CD14-positive monocyte (primary cell): ENCODE measurements around the gene ZFP90. TPM values are rescaled to one million over a fixed set of nuclear protein-coding genes. Genes with fewer than 3 reads are reported as not detected.

Source experiments
- DNase-seq, 3 donors: peaks; one replicate each; pipeline ENCODE4 v3.0.0-alpha.2; 2011 to 2022
- H2AFZ ChIP-seq: 2 replicates; pipeline ENCODE4 v1.6.0; 2012; ENCODE audit warnings: mild to moderate bottlenecking, low read depth, low read length, inconsistent platforms; ENCODE audit not compliant: insufficient read depth, poor library complexity, severe bottlenecking
- H3K27ac ChIP-seq, 2 donors: 1 replicate in 1 of 2; 2 replicates in 1 of 2; pipeline ENCODE4 v1.5.1; 2012 to 2013; ENCODE audit warnings: low read length in 2 of 2, control low read depth in 1 of 2, inconsistent platforms in 1 of 2, low read depth in 1 of 2, mild to moderate bottlenecking in 1 of 2
- H3K27me3 ChIP-seq, 2 donors: one replicate each; pipeline versions ENCODE4 v1.6.0 to v1.6.1; 2011 to 2013; ENCODE audit warnings: low read length in 2 of 2; ENCODE audit not compliant: control insufficient read depth in 2 of 2, insufficient read depth in 2 of 2
- H3K36me3 ChIP-seq, 2 donors: replicated peaks in 1 of 2; 1 replicate in 1 of 2; 2 replicates in 1 of 2; pipeline versions ENCODE4 v1.5.1 to v1.6.1; 2012 to 2013; ENCODE audit warnings: low read length in 2 of 2, control low read depth in 1 of 2, inconsistent platforms in 1 of 2, mild to moderate bottlenecking in 1 of 2; ENCODE audit not compliant: insufficient read depth in 2 of 2, control insufficient read depth in 1 of 2
- H3K4me1 ChIP-seq, 2 donors: 1 replicate in 1 of 2; 2 replicates in 1 of 2; pipeline versions ENCODE4 v1.5.1 to v1.6.1; 2012 to 2013; ENCODE audit warnings: low read length in 2 of 2, control low read depth in 1 of 2, inconsistent platforms in 1 of 2, mild to moderate bottlenecking in 1 of 2, moderate library complexity in 1 of 2; ENCODE audit not compliant: insufficient read depth in 2 of 2, control insufficient read depth in 1 of 2
- H3K4me2 ChIP-seq: replicated peaks from 2 replicates; pipeline ENCODE3; 2012; ENCODE audit warnings: low read length, moderate library complexity, mild to moderate bottlenecking; ENCODE audit not compliant: poor library complexity, severe bottlenecking; ENCODE audit errors: extremely low read depth
- H3K4me3 ChIP-seq, 3 experiments: fragments of 200-600 bp in 1 of 3; sonication (generic) in 1 of 3; replicated peaks in 1 of 3; 1 replicate in 2 of 3; 2 replicates in 1 of 3; pipeline ENCODE4 v1.5.1; 2011 to 2013; ENCODE audit warnings: low read length in 3 of 3, mild to moderate bottlenecking in 3 of 3, control low read depth in 2 of 3, low read depth in 2 of 3, inconsistent platforms in 1 of 3, moderate library complexity in 1 of 3
- H3K79me2 ChIP-seq: 2 replicates; pipeline ENCODE4 v1.6.0; 2012; ENCODE audit warnings: mild to moderate bottlenecking, control low read depth, inconsistent platforms, low read length, moderate library complexity; ENCODE audit not compliant: insufficient read depth
- H3K9ac ChIP-seq: 2 replicates; pipeline ENCODE4 v1.6.0; 2017; ENCODE audit warnings: low read length, mild to moderate bottlenecking; ENCODE audit not compliant: insufficient read depth, poor library complexity, severe bottlenecking
- H3K9me3 ChIP-seq, 2 donors: replicated peaks in 1 of 2; 1 replicate in 1 of 2; 2 replicates in 1 of 2; pipeline versions ENCODE4 v1.5.1 to v1.6.1; 2012 to 2013; ENCODE audit warnings: low read length in 2 of 2, control low read depth in 1 of 2; ENCODE audit not compliant: control insufficient read depth in 1 of 2, insufficient read depth in 1 of 2
- H4K20me1 ChIP-seq: 2 replicates; pipeline ENCODE4 v1.6.0; 2012; ENCODE audit warnings: mild to moderate bottlenecking, low read length, control low read depth, moderate library complexity; ENCODE audit not compliant: insufficient read depth
- H3K27ac Mint-ChIP-seq, 7 donors: one replicate each; pipeline ENCODE4 v1.8.0; 2020; ENCODE audit warnings: mild to moderate bottlenecking in 7 of 7, mixed read lengths in 7 of 7, moderate library complexity in 6 of 7, inconsistent platforms in 2 of 7
- H3K27me3 Mint-ChIP-seq, 3 donors: one replicate each; pipeline ENCODE4 v1.8.0; 2021 to 2022; ENCODE audit warnings: low read depth in 3 of 3, mild to moderate bottlenecking in 3 of 3, mixed read lengths in 3 of 3, moderate library complexity in 3 of 3, inconsistent platforms in 1 of 3
- H3K36me3 Mint-ChIP-seq, 2 donors: one replicate each; pipeline ENCODE4 v1.8.0; 2020; ENCODE audit warnings: mixed read lengths in 2 of 2, inconsistent platforms in 1 of 2, mild to moderate bottlenecking in 1 of 2
- H3K4me1 Mint-ChIP-seq: one replicate; pipeline ENCODE4 v1.8.0; 2020; ENCODE audit warnings: mild to moderate bottlenecking, mixed read lengths
- H3K4me3 Mint-ChIP-seq, 2 donors: one replicate each; pipeline ENCODE4 v1.8.0; 2020; ENCODE audit warnings: mild to moderate bottlenecking in 2 of 2, mixed read lengths in 2 of 2, moderate library complexity in 1 of 2
- H3K9me3 Mint-ChIP-seq, 7 donors: one replicate each; pipeline ENCODE4 v1.8.0; 2020 to 2022; ENCODE audit warnings: mixed read lengths in 7 of 7, mild to moderate bottlenecking in 6 of 7, moderate library complexity in 6 of 7, inconsistent platforms in 2 of 7
- CTCF ChIP-seq: fragments of 200-600 bp; IDR thresholded peaks from one replicate; pipeline ENCODE4 v1.8.0; 2022; ENCODE audit warnings: antibody characterized with exemption, mild to moderate bottlenecking
- WGBS: methylation state at CpG from one replicate; pipeline ENCODE4 v1.1.5; 2013; ENCODE audit warnings: missing lambda C conversion rate; ENCODE audit not compliant: insufficient coverage; 5-methylcytosine and 5-hydroxymethylcytosine counted together
- intact Hi-C, 2 donors: fragments of 100-400 bp; cut with micrococcal nuclease; formaldehyde crosslinking; loops; one replicate each; pipeline versions ENCODE4 v1.15.0 to v1.15.1; 2023
- polyA plus RNA-seq, 3 donors: library from polyadenylated mRNA; depleted of rRNA in 1 of 3; unstranded in 2 of 3; stranded (reverse) in 1 of 3; fragments of 300-500 nt in 2 of 3; fragments of >200 nt in 1 of 3; fragmentation: Illumina TruSeq in 2 of 3; gene quantifications; 1 replicate in 2 of 3; 2 replicates in 1 of 3; pipeline ENCODE4 v1.2.3, GENCODE V29; 2012 to 2021

ZFP90 gene
- polyA plus RNA-seq, 3 donors, result 4.2 to 7.9 (median 6.3) TPM

GRCh38 chr16:68496689-68497088 is 42.4 kb upstream of the ZFP90 start:
- no peak for DNase-seq
- no peak overlapping the region for H2AFZ ChIP-seq
- Mint-ChIP-seq H3K9me3 (peaks cover 0 to 2% (median 0%) of the 10 kb centered on the region in 7 donors), H3K36me3 (no peaks in the 10 kb centered on the region), H3K27me3 (peaks cover 0 to 4% (median 0%) of the 10 kb centered on the region in 3 donors), H3K4me1 (peaks cover 9% of the 10 kb centered on the region), H3K4me3 (no peak overlapping the region), H3K27ac (peak overlapping the region in 1 of 7 donors; percentile 31)
- peaks cover 0 to 7% of the 10 kb centered on the region in 2 donors for H3K9me3 ChIP-seq
- no peak overlapping the region for H3K9ac ChIP-seq
- H3K4me3 ChIP-seq, result no peak overlapping the region
- H3K27ac ChIP-seq, result no peak overlapping the region
- peaks cover 5 to 10% of the 10 kb centered on the region in 2 donors for H3K4me1 ChIP-seq
- intact Hi-C loops, result no loop called here
- H3K27me3 ChIP-seq, result no peaks in the 10 kb centered on the region
- H3K4me2 ChIP-seq, result no peak overlapping the region
- H3K36me3 ChIP-seq, result no peaks in the 10 kb centered on the region
- no peaks in the 10 kb centered on the region for H4K20me1 ChIP-seq
- no peaks in the 10 kb centered on the region for H3K79me2 ChIP-seq
- 79% methylated on average over 7 of the region's 8 CpGs for WGBS
- TF ChIP-seq CTCF, result no peak

GRCh38 chr16:68499006-68499405 is 40.1 kb upstream of the ZFP90 start:
- Histone ChIP-seq H3K79me2 (no peaks in the 10 kb centered on the region), H4K20me1 (no peaks in the 10 kb centered on the region), H3K36me3 (no peaks in the 10 kb centered on the region), H3K4me2 (no peak overlapping the region), H3K9me3 (peaks cover 0 to under 1% of the 10 kb centered on the region in 2 donors), H3K9ac (no peak overlapping the region), H3K27ac (no peak overlapping the region), H2AFZ (no peak overlapping the region), H3K4me3 (no peak overlapping the region), H3K4me1 (peaks cover 5 to 10% of the 10 kb centered on the region in 2 donors), H3K27me3 (no peaks in the 10 kb centered on the region)
- peaks cover 0 to 4% (median 0%) of the 10 kb centered on the region in 3 donors for H3K27me3 Mint-ChIP-seq
- H3K4me1 Mint-ChIP-seq, result peaks cover 9% of the 10 kb centered on the region
- WGBS, result 0% methylated on average over 4 of the region's 5 CpGs
- no peak overlapping the region for H3K4me3 Mint-ChIP-seq
- no peak for TF ChIP-seq CTCF
- peaks cover 0 to 2% (median 0%) of the 10 kb centered on the region in 7 donors for H3K9me3 Mint-ChIP-seq
- DNase-seq, result no peak
- intact Hi-C loops, result no loop called here
- H3K36me3 Mint-ChIP-seq, result no peaks in the 10 kb centered on the region
- H3K27ac Mint-ChIP-seq, result peak overlapping the region in 1 of 7 donors; percentile 47
